ENCODE measurements around the gene FBXO38. TPM values are rescaled to one million over a fixed set of nuclear protein-coding genes. Genes with fewer than 3 reads are reported as not detected.
A peak's percentile ranks its signal among the peaks of the same experiment; 100 is the strongest.
"Not testable (repeated sequence)": the region's sequence is repeated elsewhere in the genome, so short reads cannot be mapped to it uniquely, and the experiment has no call there.

The FBXO38 gene
- total RNA-seq, 4 donors from 2014 or later = 29.5 to 46.5 (median 34.0) TPM

DNA sequence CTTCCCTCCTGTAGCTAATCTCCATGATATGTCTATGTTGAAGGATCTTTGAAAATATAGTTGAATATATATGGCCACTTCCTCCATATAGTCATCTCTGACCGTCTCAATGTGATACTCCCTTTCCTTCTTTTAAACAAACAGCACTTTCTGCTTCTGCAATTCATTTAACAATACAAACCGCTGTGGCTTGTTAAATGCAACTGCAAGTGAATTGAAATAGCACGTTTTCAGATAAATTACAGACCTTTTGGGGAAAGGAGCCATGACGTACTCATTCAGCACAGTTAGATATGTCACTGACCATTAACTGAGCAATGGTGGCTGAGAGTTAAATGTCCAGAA, 82.5 kb downstream of the FBXO38 start:
- Histone ChIP-seq H3K9me3 (no peaks in the 10 kb centered on the region), H3K36me3 (no peaks in the 10 kb centered on the region), H3K27me3 (no peaks in the 10 kb centered on the region), H3K4me3 (no peak overlapping the region), H3K4me1 (peaks cover 7 to 38% (median 26%) of the 10 kb centered on the region in 4 donors), H3K27ac (replicated peaks in 1 of 4) (no peak overlapping the region)
- intact Hi-C loops (cut with DNase I) = no loop called here
- no peak for DNase-seq (ENCODE audit: extremely low spot score)
- 67% methylated on average over 4 of the region's 4 CpGs for WGBS
- TF ChIP-seq POLR2A (IDR thresholded peaks at IDR 0.05; ENCODE audit: low read depth) = no peak
- TF ChIP-seq EP300 (IDR thresholded peaks at IDR 0.05) = no peak
- TF ChIP-seq, protein P1, sequence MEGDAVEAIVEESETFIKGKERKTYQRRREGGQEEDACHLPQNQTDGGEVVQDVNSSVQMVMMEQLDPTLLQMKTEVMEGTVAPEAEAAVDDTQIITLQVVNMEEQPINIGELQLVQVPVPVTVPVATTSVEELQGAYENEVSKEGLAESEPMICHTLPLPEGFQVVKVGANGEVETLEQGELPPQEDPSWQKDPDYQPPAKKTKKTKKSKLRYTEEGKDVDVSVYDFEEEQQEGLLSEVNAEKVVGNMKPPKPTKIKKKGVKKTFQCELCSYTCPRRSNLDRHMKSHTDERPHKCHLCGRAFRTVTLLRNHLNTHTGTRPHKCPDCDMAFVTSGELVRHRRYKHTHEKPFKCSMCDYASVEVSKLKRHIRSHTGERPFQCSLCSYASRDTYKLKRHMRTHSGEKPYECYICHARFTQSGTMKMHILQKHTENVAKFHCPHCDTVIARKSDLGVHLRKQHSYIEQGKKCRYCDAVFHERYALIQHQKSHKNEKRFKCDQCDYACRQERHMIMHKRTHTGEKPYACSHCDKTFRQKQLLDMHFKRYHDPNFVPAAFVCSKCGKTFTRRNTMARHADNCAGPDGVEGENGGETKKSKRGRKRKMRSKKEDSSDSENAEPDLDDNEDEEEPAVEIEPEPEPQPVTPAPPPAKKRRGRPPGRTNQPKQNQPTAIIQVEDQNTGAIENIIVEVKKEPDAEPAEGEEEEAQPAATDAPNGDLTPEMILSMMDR (IDR thresholded peaks at IDR 0.05) = no peak
- no peak for TF ChIP-seq POLR2AphosphoS5 (IDR thresholded peaks at IDR 0.05)

DNA sequence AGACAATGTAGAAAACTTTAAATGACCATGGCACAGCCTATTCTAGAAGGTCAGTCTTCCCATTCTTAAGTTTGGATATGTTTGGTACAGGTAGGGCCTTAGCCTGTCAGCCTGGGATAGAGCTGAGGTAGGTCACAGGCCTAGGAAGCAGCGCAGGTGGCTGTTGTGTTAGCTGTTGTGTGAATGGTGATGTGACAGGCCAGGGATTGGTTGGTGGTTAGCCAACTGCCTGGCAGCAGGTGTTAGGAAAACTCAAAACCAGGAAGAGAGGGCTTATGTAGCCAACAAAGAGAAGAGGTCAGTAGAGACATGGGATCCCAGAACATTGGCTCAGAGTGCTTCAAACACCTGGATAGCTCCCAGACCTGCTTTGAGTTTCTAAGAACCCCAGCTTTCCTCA, 84.2 kb downstream of the FBXO38 start:
- Histone ChIP-seq H3K9me3 (no peaks in the 10 kb centered on the region), H3K4me1 (peaks cover 7 to 38% (median 26%) of the 10 kb centered on the region in 4 donors), H3K27ac (replicated peaks in 1 of 4) (no peak overlapping the region), H3K4me3 (no peak overlapping the region), H3K36me3 (no peaks in the 10 kb centered on the region), H3K27me3 (no peaks in the 10 kb centered on the region)
- DNase-seq (ENCODE audit: extremely low spot score) = no peak
- WGBS = 81% methylated on average over 1 of the region's 1 CpG
- no peak for TF ChIP-seq POLR2A (IDR thresholded peaks at IDR 0.05; ENCODE audit: low read depth)
- TF ChIP-seq POLR2AphosphoS5 (IDR thresholded peaks at IDR 0.05) = no peak
- TF ChIP-seq, protein P1 (IDR thresholded peaks at IDR 0.05) = no peak
- TF ChIP-seq EP300 (IDR thresholded peaks at IDR 0.05) = no peak
- intact Hi-C loops (cut with DNase I) = no loop called here

DNA sequence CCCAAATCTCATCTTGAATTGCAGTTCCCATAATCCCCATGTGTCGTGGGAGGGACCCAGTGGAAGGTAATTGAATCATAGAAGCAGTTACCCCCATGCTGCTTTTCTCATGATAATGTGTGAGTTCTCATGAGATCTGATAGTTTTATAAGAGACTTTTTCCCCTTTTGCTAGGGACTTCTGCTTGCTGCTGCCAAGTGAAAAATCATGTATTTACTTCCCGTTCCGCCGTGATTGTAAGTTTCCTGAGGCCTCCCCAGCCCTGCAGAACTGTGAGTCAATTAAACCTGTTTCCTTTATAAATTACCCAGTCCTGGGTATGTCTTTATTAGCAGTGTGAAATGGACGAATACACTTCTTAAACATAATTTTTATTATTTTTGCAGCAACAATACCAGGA, 85.0 kb downstream of the FBXO38 start:
- Histone ChIP-seq H3K27ac (replicated peaks in 1 of 4) (peak overlapping the region in 3 of 4 donors; percentile 23 to 51 (median 24)), H3K4me1 (peaks cover 7 to 38% (median 26%) of the 10 kb centered on the region in 4 donors)
- WGBS = 71% methylated on average over 5 of the region's 5 CpGs
- intact Hi-C loops (cut with DNase I); H3K27me3 ChIP-seq; H3K4me3 ChIP-seq; H3K9me3 ChIP-seq; DNase-seq (ENCODE audit: extremely low spot score); H3K36me3 ChIP-seq: not testable (repeated sequence)

DNA sequence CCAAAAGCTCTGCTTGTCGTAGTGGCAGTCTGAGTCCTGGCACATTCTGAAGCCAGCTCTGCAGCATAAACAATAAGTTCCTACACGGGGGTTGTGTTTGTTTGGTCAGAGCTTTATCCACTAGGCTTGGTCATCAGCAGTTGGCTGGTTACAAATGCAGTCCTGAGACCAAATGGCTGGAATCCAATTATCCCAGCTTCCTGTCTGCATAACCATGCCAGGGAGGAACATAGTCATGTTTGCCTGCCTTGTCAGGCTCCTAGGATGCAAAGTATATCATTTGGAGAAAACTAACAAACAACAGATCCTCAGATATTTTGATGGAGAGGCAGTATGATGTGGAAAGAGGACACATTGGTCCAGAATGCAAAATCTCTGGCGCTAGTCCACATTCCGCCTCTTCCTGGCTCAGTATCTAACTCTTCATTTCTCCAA, 85.8 kb downstream of the FBXO38 start:
- intact Hi-C loops (cut with DNase I) = no loop called here
- 68% methylated on average over 2 of the region's 4 CpGs for WGBS
- TF ChIP-seq POLR2AphosphoS5 (IDR thresholded peaks at IDR 0.05) (peak in 1 of 2 donors; percentile 19), POLR2A (IDR thresholded peaks at IDR 0.05; ENCODE audit: low read depth) (no peak)
- TF ChIP-seq, protein P1 (IDR thresholded peaks at IDR 0.05) = no peak

DNA sequence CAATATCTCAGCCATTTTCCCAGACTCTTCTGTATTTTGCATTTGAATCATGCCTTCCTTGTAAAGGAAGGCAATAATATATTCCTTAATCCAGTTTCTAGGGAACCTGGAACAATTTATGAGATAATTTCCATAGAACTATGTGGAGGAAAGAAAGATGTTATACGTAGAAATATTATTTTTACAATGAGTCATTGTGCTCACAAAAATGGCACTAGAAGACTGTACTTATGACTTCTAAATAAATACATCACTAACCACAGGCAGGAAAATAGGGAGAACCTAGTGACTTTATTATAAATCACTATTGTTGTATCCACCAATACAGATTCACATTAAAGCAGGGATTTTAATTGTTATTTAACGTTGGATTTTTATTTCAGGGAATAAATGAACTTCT, 87.6 kb downstream of the FBXO38 start:
- no peak for DNase-seq (ENCODE audit: extremely low spot score)
- Histone ChIP-seq H3K36me3 (no peaks in the 10 kb centered on the region), H3K9me3 (no peaks in the 10 kb centered on the region), H3K27me3 (no peaks in the 10 kb centered on the region), H3K4me3 (no peak overlapping the region), H3K27ac (replicated peaks in 1 of 4) (no peak overlapping the region), H3K4me1 (peaks cover 5 to 22% (median 15%) of the 10 kb centered on the region in 4 donors)
- TF ChIP-seq EP300 (IDR thresholded peaks at IDR 0.05) = no peak
- TF ChIP-seq, protein P1 (IDR thresholded peaks at IDR 0.05) = no peak
- TF ChIP-seq POLR2AphosphoS5 (IDR thresholded peaks at IDR 0.05) = no peak
- TF ChIP-seq POLR2A (IDR thresholded peaks at IDR 0.05; ENCODE audit: low read depth) = no peak
- WGBS = 88% methylated on average over 2 of the region's 2 CpGs
- intact Hi-C loops (cut with DNase I) = no loop called here

More for the DNA sequence above, 85.8 kb downstream of the FBXO38 start:
- Histone ChIP-seq H3K27ac (replicated peaks in 1 of 4) (peak overlapping the region in 3 of 4 donors; percentile 23 to 51 (median 24)), H3K4me3 (no peak overlapping the region), H3K4me1 (peaks cover 7 to 38% (median 26%) of the 10 kb centered on the region in 4 donors), H3K27me3 (no peaks in the 10 kb centered on the region), H3K36me3 (no peaks in the 10 kb centered on the region), H3K9me3 (no peaks in the 10 kb centered on the region)
- no peak for DNase-seq (ENCODE audit: extremely low spot score)

Data from esophagus muscularis mucosa (tissue), 4 donors.